ENCODE results near the gene SKIC8. TPM values are rescaled to one million over a fixed set of nuclear protein-coding genes. Genes with fewer than 3 reads are reported as not detected.
A peak's percentile ranks its signal among the peaks of the same experiment; 100 is the strongest.

SKIC8 gene
- total RNA-seq, 2 donors from 2014 or later: 46.3 to 55.4 TPM

- Mint-ChIP-seq H3K27ac (no peak overlapping the region), H3K36me3 (ENCODE audit: low read depth) (no peaks in the 10 kb centered on the region), H3K4me1 (peaks cover 3% of the 10 kb centered on the region), H3K27me3 (ENCODE audit: insufficient read depth) (peaks cover 4% of the 10 kb centered on the region), H3K9me3 (no peaks in the 10 kb centered on the region), H3K4me3 (peak overlapping the region; percentile 57)
- WGBS, 2 experiments (ENCODE audit: insufficient coverage in 1 of 2, insufficient read length in 1 of 2): 87 to 91% methylated on average over 5 to 9 of the region's 9 CpGs
- Histone ChIP-seq H3K4me1 (ENCODE audit: control insufficient read depth, insufficient read depth, low read length) (no peaks in the 10 kb centered on the region), H3K27me3 (ENCODE audit: control insufficient read depth, insufficient read depth, low read length, poor library complexity, severe bottlenecking) (peaks cover 12% of the 10 kb centered on the region), H3K9ac (ENCODE audit: extremely low read depth, low read length, poor library complexity, severe bottlenecking) (no peak overlapping the region), H3K4me3 (ENCODE audit: low read length) (no peak overlapping the region), H3K36me3 (ENCODE audit: control insufficient read depth, insufficient read depth, low read length) (no peaks in the 10 kb centered on the region), H3K9me3 (ENCODE audit: control insufficient read depth, low read length) (no peaks in the 10 kb centered on the region), H3K27ac (ENCODE audit: low read depth, low read length) (no peak overlapping the region)
- TF ChIP-seq, protein P1, sequence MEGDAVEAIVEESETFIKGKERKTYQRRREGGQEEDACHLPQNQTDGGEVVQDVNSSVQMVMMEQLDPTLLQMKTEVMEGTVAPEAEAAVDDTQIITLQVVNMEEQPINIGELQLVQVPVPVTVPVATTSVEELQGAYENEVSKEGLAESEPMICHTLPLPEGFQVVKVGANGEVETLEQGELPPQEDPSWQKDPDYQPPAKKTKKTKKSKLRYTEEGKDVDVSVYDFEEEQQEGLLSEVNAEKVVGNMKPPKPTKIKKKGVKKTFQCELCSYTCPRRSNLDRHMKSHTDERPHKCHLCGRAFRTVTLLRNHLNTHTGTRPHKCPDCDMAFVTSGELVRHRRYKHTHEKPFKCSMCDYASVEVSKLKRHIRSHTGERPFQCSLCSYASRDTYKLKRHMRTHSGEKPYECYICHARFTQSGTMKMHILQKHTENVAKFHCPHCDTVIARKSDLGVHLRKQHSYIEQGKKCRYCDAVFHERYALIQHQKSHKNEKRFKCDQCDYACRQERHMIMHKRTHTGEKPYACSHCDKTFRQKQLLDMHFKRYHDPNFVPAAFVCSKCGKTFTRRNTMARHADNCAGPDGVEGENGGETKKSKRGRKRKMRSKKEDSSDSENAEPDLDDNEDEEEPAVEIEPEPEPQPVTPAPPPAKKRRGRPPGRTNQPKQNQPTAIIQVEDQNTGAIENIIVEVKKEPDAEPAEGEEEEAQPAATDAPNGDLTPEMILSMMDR (conservative IDR thresholded peaks at IDR 0.05): no peak
- no peak for DNase-seq
These were observed 33.6 kb downstream of the SKIC8 start for GRCh38 chr15:78265752-78266224.

DNA sequence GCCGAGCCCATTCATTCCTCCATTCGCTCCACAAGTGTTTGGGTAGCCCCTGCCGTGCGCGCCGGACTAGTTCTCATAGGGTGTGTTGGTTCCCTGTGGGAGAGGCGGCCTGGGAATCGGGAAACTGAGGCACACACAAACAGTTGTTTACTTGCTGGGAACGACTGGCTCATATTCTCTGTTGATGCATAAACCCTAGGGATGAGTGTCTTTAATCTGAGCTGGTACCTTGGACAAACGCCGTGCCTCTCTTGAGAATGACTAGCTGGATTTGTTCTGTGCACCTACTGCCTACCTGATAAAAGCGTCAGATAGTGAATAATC, 34.3 kb downstream of the SKIC8 start:
- Histone ChIP-seq H3K4me1 (ENCODE audit: control insufficient read depth, insufficient read depth, low read length) (no peaks in the 10 kb centered on the region), H3K27me3 (ENCODE audit: control insufficient read depth, insufficient read depth, low read length, poor library complexity, severe bottlenecking) (peaks cover 12% of the 10 kb centered on the region), H3K9ac (ENCODE audit: extremely low read depth, low read length, poor library complexity, severe bottlenecking) (no peak overlapping the region), H3K36me3 (ENCODE audit: control insufficient read depth, insufficient read depth, low read length) (no peaks in the 10 kb centered on the region), H3K27ac (ENCODE audit: low read depth, low read length) (no peak overlapping the region), H3K4me3 (ENCODE audit: low read length) (no peak overlapping the region), H3K9me3 (ENCODE audit: control insufficient read depth, low read length) (no peaks in the 10 kb centered on the region)
- DNase-seq: no peak
- H3K27me3 Mint-ChIP-seq (ENCODE audit: insufficient read depth): peaks cover 4% of the 10 kb centered on the region
- TF ChIP-seq, protein P1 (conservative IDR thresholded peaks at IDR 0.05): no peak
- H3K27ac Mint-ChIP-seq: no peak overlapping the region
- no peaks in the 10 kb centered on the region for H3K9me3 Mint-ChIP-seq
- peak overlapping the region; percentile 57 for H3K4me3 Mint-ChIP-seq
- H3K36me3 Mint-ChIP-seq (ENCODE audit: low read depth): no peaks in the 10 kb centered on the region
- H3K4me1 Mint-ChIP-seq: peaks cover 3% of the 10 kb centered on the region
- WGBS, 2 experiments (ENCODE audit: insufficient coverage in 1 of 2, insufficient read length in 1 of 2): 83% methylated on average over 6 to 12 of the region's 12 CpGs

- DNase-seq: peak; percentile 74
- H3K4me3 ChIP-seq (ENCODE audit: low read length): no peak within 1 kb of the TSS
These were observed 34.9 kb downstream of the SKIC8 start, which contains the start of gene DNAJA4 for GRCh38 chr15:78264304-78265136. TSS of gene DNAJA4 (plus strand) at chr15:78264562. CDS start at chr15:78264764, 202 bp downstream.

More at GRCh38 chr15:78264304-78265136, 34.9 kb downstream of the SKIC8 start, which contains the start of gene DNAJA4:
- Mint-ChIP-seq H3K9me3 (no peaks in the 10 kb centered on the region), H3K27ac (no peak within 1 kb of the TSS), H3K36me3 (ENCODE audit: low read depth) (no peaks in the 10 kb centered on the region), H3K4me1 (peaks cover 3% of the 10 kb centered on the region), H3K27me3 (ENCODE audit: insufficient read depth) (peaks cover 4% of the 10 kb centered on the region), H3K4me3 (peak within 1 kb of the TSS; percentile 57)
- no peak within 1 kb of the TSS for H3K27ac ChIP-seq (ENCODE audit: low read depth, low read length)
- no peak within 1 kb of the TSS for H3K9ac ChIP-seq (ENCODE audit: extremely low read depth, low read length, poor library complexity, severe bottlenecking)
- no peaks in the 10 kb centered on the region for H3K4me1 ChIP-seq (ENCODE audit: control insufficient read depth, insufficient read depth, low read length)
- 39 to 60% methylated on average over 29 to 106 of the region's 107 CpGs for WGBS, 2 experiments (ENCODE audit: insufficient coverage in 1 of 2, insufficient read length in 1 of 2)
- TF ChIP-seq, protein P1 (conservative IDR thresholded peaks at IDR 0.05): peak; percentile 43
- H3K9me3 ChIP-seq (ENCODE audit: control insufficient read depth, low read length): no peaks in the 10 kb centered on the region
- H3K36me3 ChIP-seq (ENCODE audit: control insufficient read depth, insufficient read depth, low read length): no peaks in the 10 kb centered on the region
- H3K27me3 ChIP-seq (ENCODE audit: control insufficient read depth, insufficient read depth, low read length, poor library complexity, severe bottlenecking): peaks cover 12% of the 10 kb centered on the region
